H54 (cell line): ENCODE data around the gene ANTXRL.
"Not testable (repeated sequence)": the region's sequence is repeated elsewhere in the genome, so short reads cannot be mapped to it uniquely, and the experiment has no call there.

Experiments
- DNase-seq: peaks from one replicate; pipeline ENCODE4 v3.0.0; 2011; ENCODE audit warnings: low spot score, mixed read lengths; ENCODE audit not compliant: insufficient read length
- FAIRE-seq: peaks from 3 replicates; lab custom pipeline; 2011; peaks lifted over from hg19 to GRCh38; lab: Jason Lieb, UNC
- POLR2A ChIP-seq: IDR thresholded peaks from 2 replicates; pipeline ENCODE4 v1.6.1; 2011; ENCODE audit warnings: low read depth, mild to moderate bottlenecking, low read length

ANTXRL gene

DNA sequence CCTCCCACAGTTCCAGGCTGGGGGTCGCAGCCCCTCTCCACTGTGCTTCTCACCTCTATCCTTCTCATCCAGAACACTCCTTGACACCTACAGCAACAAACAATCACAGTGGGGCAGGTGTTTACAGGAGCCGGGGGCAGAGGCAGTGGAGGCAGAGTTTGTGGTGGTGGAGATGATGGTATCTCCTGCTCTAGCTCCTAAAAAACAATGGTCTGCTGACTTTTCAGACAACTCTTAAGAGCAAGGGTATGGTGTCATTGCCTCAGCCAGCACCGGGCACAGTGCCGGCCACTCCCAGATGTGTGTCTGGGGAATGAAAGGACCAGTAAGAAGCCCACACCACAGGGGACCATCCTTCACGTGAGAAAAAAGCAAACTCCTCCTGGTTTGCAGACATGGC is 36.3 kb upstream of the ANTXRL start:
- FAIRE-seq, result no peak
- no peak for DNase-seq
- no peak for TF ChIP-seq POLR2A

DNA sequence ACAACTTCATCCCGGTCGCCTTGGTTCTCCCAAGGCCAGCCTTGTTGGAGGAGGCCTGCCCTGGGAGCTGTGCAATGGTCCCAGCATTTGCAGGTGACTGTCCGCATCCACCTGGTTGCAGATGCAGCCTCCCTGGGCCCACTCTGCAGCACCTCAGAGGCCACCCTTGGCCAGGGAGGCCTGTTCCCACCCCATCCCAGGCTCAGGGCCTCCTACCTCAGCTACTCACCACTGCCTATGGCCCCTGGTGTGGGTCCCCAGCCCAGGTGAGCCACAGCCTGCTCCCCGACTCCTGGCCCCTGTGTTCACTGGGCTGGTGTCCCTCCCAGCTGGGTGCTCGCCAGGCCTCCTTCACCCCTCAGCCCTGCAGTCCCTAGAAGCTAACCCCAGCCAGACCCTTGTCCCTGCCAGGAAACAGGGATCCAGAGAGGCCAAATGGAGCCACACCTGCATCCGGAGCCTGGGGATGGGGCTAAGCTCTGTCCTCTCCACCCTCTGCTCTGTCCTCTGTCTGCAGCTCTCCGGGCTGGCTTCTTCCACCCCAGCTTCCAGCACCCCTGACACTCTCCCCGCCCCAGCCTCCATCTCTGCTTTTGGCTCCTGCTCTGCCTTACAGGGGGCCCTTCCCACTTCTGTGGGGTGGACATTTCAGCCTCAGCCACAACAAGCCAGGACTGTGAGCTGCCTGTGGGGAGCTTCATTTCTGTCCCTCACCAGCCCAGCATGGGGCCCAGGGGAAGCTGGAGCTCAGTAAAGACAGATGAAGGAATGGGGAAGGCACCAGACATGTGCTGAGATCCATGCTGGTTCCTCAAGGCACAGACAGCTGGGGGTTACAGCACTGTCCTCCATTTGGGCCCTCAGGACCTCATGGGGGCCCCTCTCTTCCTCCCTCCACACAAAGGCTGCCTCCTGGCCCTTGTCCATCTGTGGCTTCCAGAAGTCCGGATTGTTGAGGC is 35.6 kb upstream of the ANTXRL start:
- DNase-seq (no peak), FAIRE-seq (no peak)
- no peak for TF ChIP-seq POLR2A

DNA sequence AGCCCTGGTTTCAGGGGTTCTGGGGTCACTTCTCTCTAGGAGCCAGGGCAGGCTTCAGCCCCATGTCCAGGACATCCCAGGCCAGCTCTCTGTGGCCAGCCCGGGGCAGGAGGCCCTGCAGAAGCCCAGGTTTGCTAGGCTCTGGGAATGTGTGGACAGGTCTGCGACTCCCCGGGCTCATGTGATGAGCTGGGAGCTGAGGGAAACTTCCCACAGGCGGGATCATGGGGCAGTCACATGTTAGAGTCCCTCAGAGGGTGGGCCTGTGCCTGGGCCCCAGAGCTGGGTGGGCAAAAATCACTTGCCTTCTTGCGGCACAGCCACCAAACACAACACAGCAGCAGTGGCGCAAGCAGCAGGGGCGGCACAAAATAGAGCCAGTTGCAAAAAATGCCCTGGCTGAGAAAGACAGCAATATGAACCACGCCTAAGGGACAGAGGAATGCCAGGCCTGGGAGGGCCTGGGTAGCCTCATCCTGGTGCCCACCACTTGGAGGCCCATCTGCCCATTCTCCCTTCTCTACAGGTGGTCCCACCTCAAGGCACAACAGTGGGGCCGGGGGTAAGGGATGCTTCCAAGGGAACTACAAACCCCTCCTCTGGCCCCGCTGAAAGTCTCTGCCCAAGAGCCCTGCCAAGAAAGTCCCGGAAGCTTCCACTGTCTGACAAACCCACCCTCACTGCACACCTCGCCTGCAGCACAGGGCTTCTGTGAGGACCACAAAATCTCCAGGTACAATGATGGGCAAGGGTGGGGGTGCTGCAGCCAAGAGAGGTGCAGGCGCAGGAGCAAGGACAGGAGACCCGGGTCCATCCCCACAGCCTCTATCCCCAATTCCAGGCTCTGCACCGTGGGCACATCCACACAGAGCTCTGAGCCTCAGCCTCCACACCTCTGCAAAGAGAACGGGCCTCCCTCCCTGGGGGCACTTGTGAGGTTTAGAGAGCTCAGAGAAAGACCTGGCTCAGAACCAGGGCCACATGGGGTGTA is 34.6 kb upstream of the ANTXRL start:
- TF ChIP-seq POLR2A, result no peak
- FAIRE-seq (no peak), DNase-seq (no peak)

DNA sequence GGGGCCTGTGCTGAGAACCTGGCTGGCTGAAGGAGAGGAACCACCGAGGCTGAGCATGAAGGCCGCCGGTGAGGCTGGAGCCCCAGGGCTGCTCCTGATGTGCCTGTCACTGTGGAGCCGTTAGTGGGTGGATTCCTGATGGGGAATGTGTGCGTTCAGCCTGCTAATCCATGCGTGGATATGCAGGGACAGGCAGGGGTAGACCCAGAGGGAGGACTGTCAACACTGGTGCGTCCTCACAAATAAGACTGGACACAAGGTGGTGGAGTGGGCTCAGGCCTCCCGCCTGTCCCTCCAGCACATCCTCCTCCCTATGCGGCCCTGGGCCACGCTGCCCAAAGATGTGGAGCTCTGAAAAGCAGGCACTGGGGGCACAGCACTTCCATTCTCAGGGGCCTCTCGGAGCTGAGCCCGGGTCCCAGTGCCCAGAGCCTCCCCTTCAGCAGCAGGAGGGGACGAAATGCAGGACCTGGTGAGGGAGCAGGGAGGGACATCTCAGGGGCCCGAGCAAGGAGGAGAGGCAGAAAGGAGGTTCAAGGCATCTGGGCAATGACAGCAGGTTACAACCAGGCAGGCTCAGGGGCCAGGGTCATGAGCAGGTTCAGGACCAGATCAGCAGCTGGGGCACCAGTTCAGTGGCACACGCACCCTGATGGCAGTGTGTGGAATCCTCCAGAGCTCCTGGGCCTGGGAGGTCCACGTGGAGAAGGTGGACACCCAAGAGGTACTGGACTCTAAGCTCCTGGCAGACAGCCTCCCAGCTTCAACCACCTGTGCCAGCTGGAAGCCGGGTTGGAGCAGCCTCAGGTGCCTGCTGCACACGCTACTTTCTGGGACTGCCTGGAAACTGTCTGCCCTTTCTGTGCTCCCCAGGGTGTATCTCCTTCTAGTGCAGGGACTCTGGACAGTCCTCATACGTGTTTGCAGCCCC is 33.5 kb upstream of the ANTXRL start:
- no peak for DNase-seq
- no peak for TF ChIP-seq POLR2A
- no peak for FAIRE-seq

DNA sequence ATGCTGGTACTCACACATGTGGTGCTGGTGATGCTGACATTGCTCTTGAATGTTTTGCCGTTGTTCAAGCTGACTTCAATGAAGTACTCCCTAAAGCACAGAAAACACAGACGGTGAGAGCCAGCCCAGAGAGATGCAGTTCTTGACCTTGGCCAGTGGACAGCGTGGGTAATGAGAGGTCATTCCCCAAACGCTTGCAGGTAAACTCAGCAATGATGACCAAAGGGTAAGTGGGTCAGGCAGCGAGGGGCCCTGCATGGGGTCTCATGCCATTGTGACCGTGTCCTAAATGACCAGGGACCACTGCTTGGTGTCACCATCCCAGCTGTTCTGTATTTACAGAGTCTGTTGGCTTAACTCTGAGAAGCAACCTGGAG is 32.8 kb upstream of the ANTXRL start:
- FAIRE-seq, result no peak
- no peak for DNase-seq
- TF ChIP-seq POLR2A, result no peak

DNA sequence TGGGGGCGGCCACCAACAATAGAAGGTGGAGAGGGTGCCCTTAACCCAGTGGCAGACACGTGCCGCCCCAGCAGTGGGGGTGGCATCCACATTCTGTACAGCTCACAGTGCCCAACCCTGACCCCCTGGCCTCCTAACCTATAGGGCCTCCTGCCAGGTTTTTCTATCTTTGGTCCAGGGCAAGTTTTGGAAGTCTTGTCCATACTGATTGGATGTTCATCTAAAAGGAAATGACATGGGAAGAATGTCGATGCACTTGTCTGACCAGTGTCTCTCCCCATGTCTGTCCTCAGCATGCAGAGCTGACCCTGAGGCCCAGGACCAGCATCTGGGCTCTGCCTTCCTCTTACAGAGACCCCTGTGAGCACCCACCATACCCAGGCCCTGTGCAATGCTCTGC is 32.3 kb upstream of the ANTXRL start:
- no peak for DNase-seq
- FAIRE-seq, result no peak
- TF ChIP-seq POLR2A, result no peak

DNA sequence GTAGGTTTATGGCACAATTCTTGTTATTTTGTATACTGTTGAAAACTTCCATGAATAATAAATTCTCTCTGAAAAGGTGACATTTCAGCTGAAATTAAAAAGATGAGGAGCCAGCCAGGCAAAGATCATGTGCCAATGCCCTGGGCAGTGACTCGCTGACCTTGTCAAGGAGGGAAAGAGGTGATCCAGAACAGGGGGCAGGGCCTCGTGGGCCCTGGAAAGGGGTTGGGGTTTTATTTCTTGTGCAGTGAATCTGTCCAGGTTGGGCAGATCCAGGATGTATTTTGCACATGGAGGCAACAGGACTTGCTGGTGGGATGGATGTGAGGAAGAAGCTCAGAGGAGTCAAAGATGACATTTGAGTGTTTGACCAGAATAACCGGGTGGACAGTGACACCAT is 31.6 kb upstream of the ANTXRL start:
- FAIRE-seq, result not testable (repeated sequence)

DNA sequence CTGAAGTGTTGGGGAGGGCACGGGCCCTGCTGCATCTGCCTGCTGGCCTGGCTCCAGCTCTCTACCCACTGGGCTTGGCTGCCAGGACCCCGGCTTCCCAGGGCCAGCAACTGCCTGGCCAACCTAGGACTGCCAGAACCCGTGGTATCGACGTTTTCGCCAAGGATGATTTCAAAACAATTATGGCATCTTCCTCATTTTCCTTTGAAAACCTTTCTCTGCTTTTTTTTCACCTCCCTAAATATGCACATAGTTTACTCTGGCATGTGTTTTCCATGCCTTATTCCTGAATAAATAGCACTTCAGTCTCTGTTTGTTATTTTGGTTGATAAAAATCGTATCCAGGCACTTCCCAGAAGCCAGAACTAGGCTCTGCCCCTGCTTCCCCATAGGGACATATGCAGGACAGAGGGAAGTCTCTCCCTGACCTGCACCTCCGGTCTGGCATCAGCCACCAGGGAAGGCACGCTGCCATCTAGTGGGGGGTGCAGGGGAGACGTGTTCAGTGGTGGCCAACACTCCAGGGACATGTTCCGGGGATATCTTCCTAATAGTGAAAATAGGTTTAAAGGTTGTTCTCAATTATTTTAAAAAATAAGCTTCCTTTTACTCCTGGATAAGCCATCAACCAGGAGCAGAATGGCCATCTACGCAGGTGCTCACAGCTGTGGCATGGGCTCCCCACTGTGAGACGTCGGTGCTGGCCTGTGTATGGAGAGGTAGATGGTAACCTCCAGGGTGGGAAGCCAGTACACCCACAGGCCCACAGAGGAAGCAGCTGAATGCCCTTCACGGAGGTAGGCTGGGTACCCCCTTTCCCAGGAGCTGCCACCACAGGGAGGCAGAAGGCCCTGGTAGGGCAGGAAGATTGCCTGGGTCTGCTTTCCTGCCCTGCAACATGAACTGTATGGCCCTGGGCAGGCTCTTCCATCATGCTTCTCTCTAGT is 30.7 kb upstream of the ANTXRL start:
- TF ChIP-seq POLR2A, result no peak
- FAIRE-seq (no peak), DNase-seq (peak; percentile 45)

More for the DNA sequence above, 31.6 kb upstream of the ANTXRL start:
- not testable (repeated sequence) for DNase-seq

DNA sequence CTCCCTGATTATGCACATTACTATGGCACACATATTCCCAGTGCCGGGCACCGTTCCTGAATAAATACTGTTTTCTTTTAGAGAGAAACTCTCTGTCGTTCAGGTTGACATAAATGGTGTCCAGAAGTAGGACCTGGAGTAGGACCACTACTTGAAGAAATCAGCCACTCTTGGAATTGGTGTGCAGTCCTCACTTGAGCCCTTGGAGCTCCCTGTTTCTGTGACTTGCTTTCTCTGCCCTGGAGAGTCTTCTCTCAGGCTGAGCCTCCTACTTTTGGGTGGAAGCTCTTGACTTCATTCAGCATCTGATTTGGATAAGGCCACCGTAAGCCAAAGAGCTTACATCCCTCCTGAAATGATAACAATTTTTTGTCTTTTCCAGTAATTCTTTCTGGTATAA is 29.7 kb upstream of the ANTXRL start:
- no peak for TF ChIP-seq POLR2A
- FAIRE-seq, result no peak
- DNase-seq, result no peak

DNA sequence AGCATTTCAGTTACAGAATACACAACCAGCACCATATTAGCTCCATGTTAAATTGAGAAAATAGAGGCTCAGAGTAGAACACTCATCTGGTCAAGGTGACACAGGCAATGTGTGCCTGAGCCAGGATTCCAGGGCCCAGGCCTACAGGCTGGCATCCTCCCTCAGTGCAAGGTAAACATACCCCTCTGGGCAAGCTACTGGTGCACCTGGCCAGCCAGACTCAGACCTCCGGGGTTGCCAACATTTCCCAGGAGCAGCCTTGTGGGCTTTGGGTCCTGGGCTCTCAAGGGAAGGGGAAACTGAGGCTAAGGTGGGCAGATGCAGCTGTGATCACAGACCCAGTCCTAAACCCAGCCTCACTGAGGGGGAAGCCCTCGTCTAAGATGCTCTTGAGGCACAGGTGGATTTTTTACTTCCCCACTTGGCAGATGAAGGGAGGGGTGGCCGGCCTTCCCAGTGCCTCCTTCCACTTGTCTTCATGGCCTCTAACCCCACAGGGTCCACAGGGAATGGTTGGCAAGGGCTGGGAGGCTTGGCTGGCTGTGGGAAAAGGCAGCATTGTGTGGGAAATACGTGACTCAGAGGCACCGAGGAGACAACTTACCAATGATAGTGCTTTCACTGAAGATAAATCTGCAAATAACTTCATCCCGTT is 23.8 kb upstream of the ANTXRL start:
- not testable (repeated sequence) for FAIRE-seq, DNase-seq

DNA sequence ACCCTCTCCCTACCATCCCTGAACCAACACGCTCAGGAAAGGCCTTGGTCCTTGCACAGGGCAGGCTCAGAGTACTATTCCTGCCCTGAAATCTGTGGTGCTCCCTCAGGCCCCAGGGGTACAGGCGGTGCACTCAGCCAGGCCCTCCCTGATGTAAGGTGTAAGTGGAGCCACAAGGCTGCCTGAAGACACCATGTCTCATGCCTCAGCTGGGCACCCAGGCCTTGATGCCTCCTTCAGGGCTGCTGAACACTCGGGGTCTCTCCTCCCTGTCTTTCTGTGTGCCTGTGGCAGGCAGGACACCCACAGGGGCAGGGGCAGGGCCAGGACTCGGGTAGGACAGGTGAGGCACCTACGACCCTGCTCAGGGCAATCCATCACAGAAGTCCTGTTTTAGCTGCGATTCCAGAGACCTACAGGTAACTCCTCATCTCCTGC is 22.9 kb upstream of the ANTXRL start:
- no peak for DNase-seq
- no peak for FAIRE-seq
- no peak for TF ChIP-seq POLR2A

DNA sequence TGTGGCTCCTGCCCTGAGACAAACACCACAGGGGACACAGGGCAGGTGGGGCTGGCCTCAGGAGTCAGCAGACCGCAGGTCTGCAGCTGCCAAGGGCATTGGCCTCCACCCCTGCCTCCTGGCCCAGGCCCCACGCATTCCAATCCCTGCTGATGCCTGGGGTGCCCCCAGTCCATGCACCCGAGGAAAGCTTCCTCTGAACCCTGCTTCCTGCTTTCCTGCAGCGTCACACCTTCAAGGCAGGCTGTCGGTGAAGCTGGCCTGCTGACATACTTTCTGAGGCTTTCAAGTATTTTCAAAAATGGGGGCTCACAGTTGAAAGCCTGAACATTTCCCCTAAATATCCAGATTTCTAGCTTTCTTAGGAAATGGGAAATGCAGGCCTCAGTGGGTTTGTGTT is 22.5 kb upstream of the ANTXRL start:
- TF ChIP-seq POLR2A, result no peak
- FAIRE-seq, result no peak

More for the DNA sequence above, 22.5 kb upstream of the ANTXRL start:
- DNase-seq, result no peak
